ENCODE results near the gene ACY1. TPM values are rescaled to one million over a fixed set of nuclear protein-coding genes. Genes with fewer than 3 reads are reported as not detected.

Gene ACY1
- total RNA-seq, 1 donor from 2014 or later, result 19.4 TPM

- DNase-seq (ENCODE audit: low read depth in 2 of 2), result no peak
Measured at GRCh38 chr3:52004906-52005395, 21.6 kb downstream of the ACY1 start.

DNA sequence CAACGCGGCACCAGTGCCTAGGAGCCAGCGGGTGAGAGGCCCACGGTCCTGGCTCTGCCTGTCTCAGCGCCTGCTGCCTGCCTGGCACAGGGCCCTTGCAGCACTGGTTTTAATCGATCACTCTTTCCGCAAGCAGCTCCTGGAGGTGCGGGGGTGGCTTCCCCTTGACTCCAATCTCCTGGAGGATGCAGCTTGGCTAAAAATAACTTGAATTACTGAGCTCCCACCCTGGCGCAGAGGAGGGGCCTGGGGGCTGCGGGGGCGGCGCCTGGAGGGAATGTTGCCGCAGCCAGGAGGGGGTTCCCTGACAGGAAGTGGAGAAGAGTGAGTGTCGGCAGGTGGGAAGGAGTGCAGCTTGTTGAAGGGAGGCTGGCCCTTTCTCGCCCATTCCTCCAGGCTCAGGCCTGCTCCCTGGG, 22.2 kb downstream of the ACY1 start:
- peak in 1 of 2 donors; percentile 57 for DNase-seq (ENCODE audit: low read depth in 2 of 2)

GRCh38 chr3:52006017-52006819, 22.9 kb downstream of the ACY1 start:
- no peak for DNase-seq (ENCODE audit: low read depth in 2 of 2)

DNA sequence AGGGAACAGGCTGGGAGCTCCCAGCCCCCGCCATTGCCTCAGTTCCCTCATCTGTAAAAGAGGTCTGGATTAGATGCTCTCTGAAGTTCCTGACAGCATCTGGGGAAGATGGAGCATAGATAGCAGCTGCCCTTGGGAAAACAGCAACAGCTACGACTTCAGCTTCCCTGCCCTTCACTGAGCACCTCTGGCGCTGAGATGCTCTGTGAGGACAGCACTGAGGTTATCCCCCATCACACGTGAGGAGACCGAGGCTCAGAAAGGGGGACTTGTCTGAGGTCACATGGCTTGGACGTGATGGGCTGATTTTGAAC, 23.4 kb downstream of the ACY1 start:
- DNase-seq (ENCODE audit: low read depth in 2 of 2), result no peak

- DNase-seq (ENCODE audit: low read depth in 2 of 2), result no peak
Measured at GRCh38 chr3:52007291-52007690, 24.0 kb downstream of the ACY1 start.

GRCh38 chr3:52010431-52010830, 27.1 kb downstream of the ACY1 start:
- DNase-seq (ENCODE audit: low read depth in 2 of 2), result no peak

GRCh38 chr3:52012699-52013098, 29.4 kb downstream of the ACY1 start:
- peak in 1 of 2 donors; percentile 28 for DNase-seq (ENCODE audit: low read depth in 2 of 2)

DNA sequence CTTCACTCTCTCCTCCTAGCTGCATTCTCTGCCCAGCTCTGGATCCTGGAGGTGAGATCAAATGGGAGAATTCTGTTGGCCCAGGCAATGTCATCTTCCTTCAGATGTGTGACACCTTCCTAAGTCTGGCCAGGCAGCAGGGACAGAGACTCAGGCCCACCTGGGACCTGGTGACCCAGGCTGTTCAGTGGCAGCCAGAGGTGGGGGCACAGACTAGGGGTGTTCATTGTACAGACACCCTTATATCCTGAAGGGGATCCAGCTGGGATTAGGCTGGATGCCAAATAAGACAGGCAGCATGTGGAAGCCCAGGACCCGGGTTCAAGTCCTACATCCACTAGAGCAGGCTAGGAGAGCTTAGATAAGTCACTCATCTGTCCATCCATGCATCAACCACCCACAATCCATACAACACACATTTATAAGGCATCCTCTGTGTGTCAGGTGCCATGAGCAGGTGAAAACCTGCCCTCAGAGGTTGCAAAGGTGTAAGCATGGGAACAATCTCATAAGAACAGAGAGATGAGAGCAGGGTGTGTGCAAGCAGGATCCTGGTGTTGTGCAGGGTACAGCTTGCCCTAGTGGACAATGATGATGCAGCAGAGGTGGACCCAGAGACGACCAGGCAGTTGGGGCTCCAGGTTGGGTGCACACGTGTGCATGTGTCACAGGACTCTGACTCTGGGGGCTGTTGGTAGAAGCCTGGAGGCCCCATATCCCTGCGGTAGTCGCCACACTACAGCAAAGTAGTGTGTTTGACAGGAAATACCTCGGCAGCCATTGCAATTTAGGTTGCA, 30.7 kb downstream of the ACY1 start:
- DNase-seq (ENCODE audit: low read depth in 2 of 2), result no peak

DNA sequence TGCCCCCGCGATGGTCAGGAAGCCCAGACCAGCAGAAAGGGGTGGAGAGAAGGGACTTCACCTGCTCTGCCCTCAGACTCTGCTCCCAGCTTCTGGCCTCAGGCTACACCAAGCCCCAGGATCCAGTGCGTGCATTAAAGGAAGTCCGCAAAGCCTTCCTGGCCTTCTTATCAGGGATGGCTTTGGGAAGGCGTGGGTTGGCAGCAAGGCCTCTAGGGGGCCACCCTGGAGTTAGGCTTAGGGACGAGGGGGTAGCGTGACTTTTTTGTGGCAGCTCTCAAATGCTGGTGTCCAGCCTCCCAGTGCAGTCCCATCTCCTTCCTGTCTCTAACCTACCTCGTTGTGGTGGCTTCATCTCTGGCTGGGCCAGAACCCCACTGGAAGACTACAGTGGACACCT, 31.3 kb downstream of the ACY1 start:
- peak in 1 of 2 donors; percentile 16 for DNase-seq (ENCODE audit: low read depth in 2 of 2)

GRCh38 chr3:52015438-52016228, 32.3 kb downstream of the ACY1 start:
- DNase-seq (ENCODE audit: low read depth in 2 of 2), result no peak

- no peak for DNase-seq (ENCODE audit: low read depth in 2 of 2)
Measured at GRCh38 chr3:52017586-52017985, 34.3 kb downstream of the ACY1 start.

GRCh38 chr3:52018319-52019000, 35.1 kb downstream of the ACY1 start:
- no peak for DNase-seq (ENCODE audit: low read depth in 2 of 2)

- DNase-seq (ENCODE audit: low read depth in 2 of 2), result no peak
Measured at GRCh38 chr3:52019352-52020080, 36.2 kb downstream of the ACY1 start.

GRCh38 chr3:52020796-52021195, 37.5 kb downstream of the ACY1 start:
- DNase-seq (ENCODE audit: low read depth in 2 of 2), result no peak

GRCh38 chr3:52021489-52022268, 38.3 kb downstream of the ACY1 start:
- no peak for DNase-seq (ENCODE audit: low read depth in 2 of 2)

DNA sequence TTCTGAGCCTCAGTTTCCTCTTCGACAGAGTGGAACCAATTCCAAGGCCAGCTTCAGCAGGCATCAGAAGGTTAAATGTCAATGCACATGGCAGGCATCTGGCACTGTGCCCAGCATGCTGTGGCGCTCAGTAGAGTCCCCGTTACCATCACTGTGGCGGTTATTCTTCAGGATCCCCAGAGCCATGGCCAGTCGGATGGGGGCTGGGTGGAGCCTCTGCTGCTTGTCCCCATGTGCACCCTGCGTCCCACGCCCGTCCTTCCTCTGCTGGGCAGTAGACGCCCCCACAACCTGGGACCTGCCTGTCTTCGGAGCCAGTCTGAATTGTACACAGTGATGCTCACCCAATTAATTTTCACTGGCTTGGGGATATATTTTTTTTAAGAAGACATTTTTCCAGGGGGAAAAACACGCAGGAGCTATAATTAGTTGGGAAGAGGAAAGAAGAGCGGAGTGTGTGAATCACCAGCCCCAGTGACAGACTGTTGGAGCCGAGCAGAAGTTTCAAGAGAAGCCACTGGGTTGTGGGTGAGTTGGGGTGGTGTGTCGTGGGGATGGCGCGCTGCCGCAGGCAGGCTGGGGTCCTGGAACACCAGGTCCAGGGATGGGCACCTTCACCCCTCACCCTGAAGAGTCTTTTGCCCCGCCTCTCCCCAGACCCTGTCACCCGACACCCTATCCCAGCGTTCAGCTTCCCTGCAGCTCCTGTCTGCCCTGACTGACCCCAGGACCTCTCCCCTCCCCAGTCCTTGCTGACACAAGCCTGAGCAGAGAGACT, 39.2 kb downstream of the ACY1 start:
- DNase-seq (ENCODE audit: low read depth in 2 of 2), result peak; percentile 18 to 28

- no peak for DNase-seq (ENCODE audit: low read depth in 2 of 2)
Measured at GRCh38 chr3:52023101-52023770, 39.9 kb downstream of the ACY1 start.

Data from dermis microvascular lymphatic vessel endothelial cell (primary cell).